Transverse colon (tissue), 4 donors: Measurements from ENCODE around the gene SPIRE1.

Experiments
- CTCF ChIP-seq, 5 experiments: fragments of 200-600 bp in 3 of 5; fragments of 450-650 bp in 2 of 5; sonication (generic) in 3 of 5; IDR thresholded peaks; 1 replicate in 2 of 5; 2 replicates in 3 of 5; pipeline ENCODE4 v1.5.1; 2016 to 2017; ENCODE audit warnings: antibody characterized with exemption in 5 of 5, inconsistent platforms in 3 of 5, mild to moderate bottlenecking in 2 of 5, moderate library complexity in 1 of 5
- POLR2A ChIP-seq: fragments of 450-650 bp; IDR thresholded peaks from one replicate; pipeline ENCODE4 v1.6.1; 2016; ENCODE audit warnings: antibody characterized with exemption, mild to moderate bottlenecking, moderate library complexity
- POLR2AphosphoS5 ChIP-seq, 3 donors: sonication (generic); formaldehyde crosslinking; IDR thresholded peaks; one replicate each; pipeline ENCODE4 v1.6.1; 2016; ENCODE audit warnings: antibody characterized with exemption in 3 of 3

- TF ChIP-seq CTCF (IDR thresholded peaks at IDR 0.05) (no peak), POLR2A (no peak), POLR2AphosphoS5 (IDR thresholded peaks at IDR 0.05) (no peak)
Measured at GRCh38 chr18:12432881-12433280, 225.0 kb downstream of the SPIRE1 start.
